Measurements from ENCODE around the gene SPRTN. TPM values are rescaled to one million over a fixed set of nuclear protein-coding genes. Genes with fewer than 3 reads are reported as not detected.

The SPRTN gene
- total RNA-seq, 1 experiment from 2014 or later, result 14.9 TPM

DNA sequence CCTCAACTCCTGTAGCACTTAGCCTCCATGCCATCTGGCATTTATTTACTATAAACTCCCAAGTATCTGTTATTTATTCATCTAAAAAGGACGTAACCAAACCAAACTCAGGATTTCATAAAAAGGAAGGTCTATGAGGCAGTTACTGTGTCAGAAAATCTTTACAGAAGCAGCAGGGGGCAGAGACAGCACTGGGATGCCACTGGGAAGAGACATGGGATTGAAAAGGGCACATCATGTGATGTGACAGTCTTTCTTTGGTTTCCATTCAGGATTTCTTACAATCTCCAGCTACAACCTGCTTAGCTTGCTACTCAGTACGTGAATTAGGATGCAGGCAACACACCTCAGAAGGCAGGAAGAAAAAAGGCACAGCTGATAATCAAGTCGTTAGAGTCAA, 31.2 kb downstream of the SPRTN start:
- Histone ChIP-seq H3K4me1 (ENCODE audit: control insufficient read depth in 1 of 2, insufficient read depth in 2 of 2, low read length in 2 of 2) (no peaks in the 10 kb centered on the region), H3K9me3 (ENCODE audit: control insufficient read depth in 1 of 2, insufficient read depth in 1 of 2, low read depth in 1 of 2, low read length in 2 of 2) (no peaks in the 10 kb centered on the region), H3K4me2 (ENCODE audit: low read length) (no peak overlapping the region), H3K27ac (ENCODE audit: low read depth, low read length) (no peak overlapping the region), H3K79me2 (ENCODE audit: insufficient read depth, low read length) (peaks cover 52% of the 10 kb centered on the region), H3K27me3 (ENCODE audit: insufficient read depth, low read length) (no peaks in the 10 kb centered on the region), H3K9ac (ENCODE audit: low read length) (no peak overlapping the region), H3K36me3 (ENCODE audit: control insufficient read depth in 1 of 2, insufficient read depth in 2 of 2, low read length in 2 of 2) (peaks cover 8 to 13% of the 10 kb centered on the region in 2 experiments; a peak in 1 of 4 replicates), H3K4me3 (replicated peaks in 1 of 2; ENCODE audit: low read depth in 1 of 2, low read length in 2 of 2) (no peak overlapping the region), H2AFZ (ENCODE audit: low read depth, low read length, poor library complexity, severe bottlenecking) (no peak overlapping the region), H4K20me1 (ENCODE audit: insufficient read depth) (peaks cover 3% of the 10 kb centered on the region; the same call in 1 of the 2 replicates), H3K9me2 (ENCODE audit: insufficient read depth) (no peaks in the 10 kb centered on the region)
- ATAC-seq (no peak), DNase-seq (ENCODE audit: low read depth, low spot score) (no peak)
- ChIA-PET RAD21 (ENCODE audit: low non-redundant PET in 1 of 2, low total read pairs in 2 of 2, uncharacterized antibody in 2 of 2, unreplicated experiment in 2 of 2) (no interaction called here), POLR2A (no interaction called here), CTCF (no interaction called here)
- no TSS peak for BruUV-seq (replicated peaks)
- TF ChIP-seq CBX3 (IDR thresholded peaks at IDR 0.05; ENCODE audit: low read depth) (no peak), YY1 (IDR thresholded peaks at IDR 0.05; ENCODE audit: extremely low read depth, insufficient replicate concordance, low read depth, low read length) (no peak), JUND (IDR thresholded peaks at IDR 0.05) (no peak), POLR2AphosphoS5 (IDR thresholded peaks at IDR 0.05; ENCODE audit: low read depth, low read length) (no peak), FOSL1 (IDR thresholded peaks at IDR 0.05; ENCODE audit: low read depth) (no peak), TCF7L2 (IDR thresholded peaks at IDR 0.05; ENCODE audit: borderline replicate concordance, extremely low read depth, insufficient read depth, insufficient read length) (no peak), CEBPB (IDR thresholded peaks at IDR 0.05; ENCODE audit: low read depth) (no peak), ZFX (IDR thresholded peaks at IDR 0.05) (no peak), EZH2 (IDR thresholded peaks at IDR 0.05) (no peak)
- TF ChIP-seq, protein P1, sequence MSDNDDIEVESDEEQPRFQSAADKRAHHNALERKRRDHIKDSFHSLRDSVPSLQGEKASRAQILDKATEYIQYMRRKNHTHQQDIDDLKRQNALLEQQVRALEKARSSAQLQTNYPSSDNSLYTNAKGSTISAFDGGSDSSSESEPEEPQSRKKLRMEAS (IDR thresholded peaks at IDR 0.05), result no peak
- TF ChIP-seq, protein P2, sequence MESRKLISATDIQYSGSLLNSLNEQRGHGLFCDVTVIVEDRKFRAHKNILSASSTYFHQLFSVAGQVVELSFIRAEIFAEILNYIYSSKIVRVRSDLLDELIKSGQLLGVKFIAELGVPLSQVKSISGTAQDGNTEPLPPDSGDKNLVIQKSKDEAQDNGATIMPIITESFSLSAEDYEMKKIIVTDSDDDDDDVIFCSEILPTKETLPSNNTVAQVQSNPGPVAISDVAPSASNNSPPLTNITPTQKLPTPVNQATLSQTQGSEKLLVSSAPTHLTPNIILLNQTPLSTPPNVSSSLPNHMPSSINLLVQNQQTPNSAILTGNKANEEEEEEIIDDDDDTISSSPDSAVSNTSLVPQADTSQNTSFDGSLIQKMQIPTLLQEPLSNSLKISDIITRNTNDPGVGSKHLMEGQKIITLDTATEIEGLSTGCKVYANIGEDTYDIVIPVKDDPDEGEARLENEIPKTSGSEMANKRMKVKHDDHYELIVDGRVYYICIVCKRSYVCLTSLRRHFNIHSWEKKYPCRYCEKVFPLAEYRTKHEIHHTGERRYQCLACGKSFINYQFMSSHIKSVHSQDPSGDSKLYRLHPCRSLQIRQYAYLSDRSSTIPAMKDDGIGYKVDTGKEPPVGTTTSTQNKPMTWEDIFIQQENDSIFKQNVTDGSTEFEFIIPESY (IDR thresholded peaks at IDR 0.05; ENCODE audit: extremely low read depth, insufficient replicate concordance, low read length), result no peak
- TF ChIP-seq, protein P3, sequence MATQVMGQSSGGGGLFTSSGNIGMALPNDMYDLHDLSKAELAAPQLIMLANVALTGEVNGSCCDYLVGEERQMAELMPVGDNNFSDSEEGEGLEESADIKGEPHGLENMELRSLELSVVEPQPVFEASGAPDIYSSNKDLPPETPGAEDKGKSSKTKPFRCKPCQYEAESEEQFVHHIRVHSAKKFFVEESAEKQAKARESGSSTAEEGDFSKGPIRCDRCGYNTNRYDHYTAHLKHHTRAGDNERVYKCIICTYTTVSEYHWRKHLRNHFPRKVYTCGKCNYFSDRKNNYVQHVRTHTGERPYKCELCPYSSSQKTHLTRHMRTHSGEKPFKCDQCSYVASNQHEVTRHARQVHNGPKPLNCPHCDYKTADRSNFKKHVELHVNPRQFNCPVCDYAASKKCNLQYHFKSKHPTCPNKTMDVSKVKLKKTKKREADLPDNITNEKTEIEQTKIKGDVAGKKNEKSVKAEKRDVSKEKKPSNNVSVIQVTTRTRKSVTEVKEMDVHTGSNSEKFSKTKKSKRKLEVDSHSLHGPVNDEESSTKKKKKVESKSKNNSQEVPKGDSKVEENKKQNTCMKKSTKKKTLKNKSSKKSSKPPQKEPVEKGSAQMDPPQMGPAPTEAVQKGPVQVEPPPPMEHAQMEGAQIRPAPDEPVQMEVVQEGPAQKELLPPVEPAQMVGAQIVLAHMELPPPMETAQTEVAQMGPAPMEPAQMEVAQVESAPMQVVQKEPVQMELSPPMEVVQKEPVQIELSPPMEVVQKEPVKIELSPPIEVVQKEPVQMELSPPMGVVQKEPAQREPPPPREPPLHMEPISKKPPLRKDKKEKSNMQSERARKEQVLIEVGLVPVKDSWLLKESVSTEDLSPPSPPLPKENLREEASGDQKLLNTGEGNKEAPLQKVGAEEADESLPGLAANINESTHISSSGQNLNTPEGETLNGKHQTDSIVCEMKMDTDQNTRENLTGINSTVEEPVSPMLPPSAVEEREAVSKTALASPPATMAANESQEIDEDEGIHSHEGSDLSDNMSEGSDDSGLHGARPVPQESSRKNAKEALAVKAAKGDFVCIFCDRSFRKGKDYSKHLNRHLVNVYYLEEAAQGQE (IDR thresholded peaks at IDR 0.05; ENCODE audit: low read depth), result no peak
- TF ChIP-seq, protein P4, sequence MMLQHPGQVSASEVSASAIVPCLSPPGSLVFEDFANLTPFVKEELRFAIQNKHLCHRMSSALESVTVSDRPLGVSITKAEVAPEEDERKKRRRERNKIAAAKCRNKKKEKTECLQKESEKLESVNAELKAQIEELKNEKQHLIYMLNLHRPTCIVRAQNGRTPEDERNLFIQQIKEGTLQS (IDR thresholded peaks at IDR 0.05), result no peak
- intact Hi-C loops (cut with micrococcal nuclease), result no loop called here
